ENCODE measurements around the gene EIPR1. TPM values are rescaled to one million over a fixed set of nuclear protein-coding genes. Genes with fewer than 3 reads are reported as not detected.

The EIPR1 gene
- total and polyA plus RNA-seq, 2 of the 13 experiments (the other 11 are each of a cell fraction or from before 2014, with no cell fraction given), result 70.0 to 96.3 TPM

GRCh38 chr2:3368261-3368722, 9.3 kb downstream of the EIPR1 start (continued):
- TF ChIP-seq KMT2A (CRISPR knock-in tag; IDR thresholded peaks at IDR 0.05) (0 out of 2 replicates have a peak, but pooled peaks have one; percentile 41), KLF13 (CRISPR knock-in tag; IDR thresholded peaks at IDR 0.05) (0 out of 2 replicates have a peak, but pooled peaks have one; percentile 69), HDAC6 (IDR thresholded peaks at IDR 0.05; ENCODE audit: low read depth, low read length) (no peak), CEBPG (CRISPR knock-in tag; IDR thresholded peaks at IDR 0.05) (no peak), HDAC1 (CRISPR knock-in tag; IDR thresholded peaks at IDR 0.05) (no peak), ZFX (CRISPR knock-in tag; IDR thresholded peaks at IDR 0.05; ENCODE audit: low read depth) (peak; percentile 74), KDM2A (CRISPR knock-in tag; IDR thresholded peaks at IDR 0.05; ENCODE audit: borderline replicate concordance, low read depth) (0 out of 2 replicates have a peak, but pooled peaks have one; percentile 23), ZNF180 (CRISPR knock-in tag; IDR thresholded peaks at IDR 0.05; ENCODE audit: borderline replicate concordance, low read depth) (no peak), ZNF557 (CRISPR knock-in tag; IDR thresholded peaks at IDR 0.05) (no peak), ZNF343 (CRISPR knock-in tag; IDR thresholded peaks at IDR 0.05) (0 out of 2 replicates have a peak, but pooled peaks have one; percentile 45), NR2F6 (IDR thresholded peaks at IDR 0.05) (peak; percentile 34; the same call in 1 of the 2 replicates), NR2F6 (CRISPR knock-in tag; IDR thresholded peaks at IDR 0.05) (peak; percentile 58), JUN (CRISPR knock-in tag; IDR thresholded peaks at IDR 0.05) (peak; percentile 75; the same call in 1 of the 2 replicates), FOXA1 (IDR thresholded peaks at IDR 0.05) (no peak), FOXA1 (CRISPR knock-in tag; IDR thresholded peaks at IDR 0.05) (peak; percentile 33; the same call in 1 of the 2 replicates), SOX5 (CRISPR knock-in tag; IDR thresholded peaks at IDR 0.05; ENCODE audit: borderline replicate concordance) (peak; percentile 65; the same call in 1 of the 2 replicates), SP4 (CRISPR knock-in tag; IDR thresholded peaks at IDR 0.05) (0 out of 2 replicates have a peak, but pooled peaks have one; percentile 23), RBFOX2 (IDR thresholded peaks at IDR 0.05; ENCODE audit: low read depth, low read length) (no peak), ZNF788 (CRISPR knock-in tag; IDR thresholded peaks at IDR 0.05; ENCODE audit: borderline replicate concordance) (peak; percentile 61; the same call in 1 of the 2 replicates), IKZF4 (CRISPR knock-in tag; IDR thresholded peaks at IDR 0.05; ENCODE audit: borderline replicate concordance, low read depth, not compliant biosample characterization) (peak; percentile 70), MYC (CRISPR knock-in tag; IDR thresholded peaks at IDR 0.05; ENCODE audit: borderline replicate concordance) (peak; percentile 75; the same call in 1 of the 2 replicates), IRF1 (CRISPR knock-in tag; IDR thresholded peaks at IDR 0.05; ENCODE audit: low read depth) (no peak)
- TF ChIP-seq, protein P1, sequence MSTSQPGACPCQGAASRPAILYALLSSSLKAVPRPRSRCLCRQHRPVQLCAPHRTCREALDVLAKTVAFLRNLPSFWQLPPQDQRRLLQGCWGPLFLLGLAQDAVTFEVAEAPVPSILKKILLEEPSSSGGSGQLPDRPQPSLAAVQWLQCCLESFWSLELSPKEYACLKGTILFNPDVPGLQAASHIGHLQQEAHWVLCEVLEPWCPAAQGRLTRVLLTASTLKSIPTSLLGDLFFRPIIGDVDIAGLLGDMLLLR (CRISPR knock-in tag; IDR thresholded peaks at IDR 0.05), result 0 out of 2 replicates have a peak, but pooled peaks have one; percentile 43
- TF ChIP-seq, protein P2, sequence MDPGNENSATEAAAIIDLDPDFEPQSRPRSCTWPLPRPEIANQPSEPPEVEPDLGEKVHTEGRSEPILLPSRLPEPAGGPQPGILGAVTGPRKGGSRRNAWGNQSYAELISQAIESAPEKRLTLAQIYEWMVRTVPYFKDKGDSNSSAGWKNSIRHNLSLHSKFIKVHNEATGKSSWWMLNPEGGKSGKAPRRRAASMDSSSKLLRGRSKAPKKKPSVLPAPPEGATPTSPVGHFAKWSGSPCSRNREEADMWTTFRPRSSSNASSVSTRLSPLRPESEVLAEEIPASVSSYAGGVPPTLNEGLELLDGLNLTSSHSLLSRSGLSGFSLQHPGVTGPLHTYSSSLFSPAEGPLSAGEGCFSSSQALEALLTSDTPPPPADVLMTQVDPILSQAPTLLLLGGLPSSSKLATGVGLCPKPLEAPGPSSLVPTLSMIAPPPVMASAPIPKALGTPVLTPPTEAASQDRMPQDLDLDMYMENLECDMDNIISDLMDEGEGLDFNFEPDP (CRISPR knock-in tag; conservative IDR thresholded peaks at IDR 0.05), result no peak
- TF ChIP-seq, protein P3, sequence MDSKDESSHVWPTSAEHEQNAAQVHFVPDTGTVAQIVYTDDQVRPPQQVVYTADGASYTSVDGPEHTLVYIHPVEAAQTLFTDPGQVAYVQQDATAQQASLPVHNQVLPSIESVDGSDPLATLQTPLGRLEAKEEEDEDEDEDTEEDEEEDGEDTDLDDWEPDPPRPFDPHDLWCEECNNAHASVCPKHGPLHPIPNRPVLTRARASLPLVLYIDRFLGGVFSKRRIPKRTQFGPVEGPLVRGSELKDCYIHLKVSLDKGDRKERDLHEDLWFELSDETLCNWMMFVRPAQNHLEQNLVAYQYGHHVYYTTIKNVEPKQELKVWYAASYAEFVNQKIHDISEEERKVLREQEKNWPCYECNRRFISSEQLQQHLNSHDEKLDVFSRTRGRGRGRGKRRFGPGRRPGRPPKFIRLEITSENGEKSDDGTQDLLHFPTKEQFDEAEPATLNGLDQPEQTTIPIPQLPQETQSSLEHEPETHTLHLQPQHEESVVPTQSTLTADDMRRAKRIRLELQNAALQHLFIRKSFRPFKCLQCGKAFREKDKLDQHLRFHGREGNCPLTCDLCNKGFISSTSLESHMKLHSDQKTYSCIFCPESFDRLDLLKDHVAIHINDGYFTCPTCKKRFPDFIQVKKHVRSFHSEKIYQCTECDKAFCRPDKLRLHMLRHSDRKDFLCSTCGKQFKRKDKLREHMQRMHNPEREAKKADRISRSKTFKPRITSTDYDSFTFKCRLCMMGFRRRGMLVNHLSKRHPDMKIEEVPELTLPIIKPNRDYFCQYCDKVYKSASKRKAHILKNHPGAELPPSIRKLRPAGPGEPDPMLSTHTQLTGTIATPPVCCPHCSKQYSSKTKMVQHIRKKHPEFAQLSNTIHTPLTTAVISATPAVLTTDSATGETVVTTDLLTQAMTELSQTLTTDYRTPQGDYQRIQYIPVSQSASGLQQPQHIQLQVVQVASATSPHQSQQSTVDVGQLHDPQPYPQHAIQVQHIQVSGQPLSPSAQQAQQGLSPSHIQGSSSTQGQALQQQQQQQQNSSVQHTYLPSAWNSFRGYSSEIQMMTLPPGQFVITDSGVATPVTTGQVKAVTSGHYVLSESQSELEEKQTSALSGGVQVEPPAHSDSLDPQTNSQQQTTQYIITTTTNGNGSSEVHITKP (CRISPR knock-in tag; IDR thresholded peaks at IDR 0.05; ENCODE audit: low read depth), result 0 out of 2 replicates have a peak, but pooled peaks have one; percentile 45

All from HepG2 (cell line).